ENCODE results near the gene SH3GLB2.

SH3GLB2 gene

GRCh38 chr9:129028192-129028966, at the start of gene SH3GLB2:
TSS of gene SH3GLB2 (minus strand) at chr9:129028331. CDS start at chr9:129028154, 177 bp downstream.
- peak; percentile 82 for DNase-seq

GRCh38 chr9:129077236-129077635, 49.1 kb upstream of the SH3GLB2 start:
- no peak for DNase-seq

- DNase-seq: no peak
Observed at GRCh38 chr9:129076640-129077037, 48.5 kb upstream of the SH3GLB2 start.

GRCh38 chr9:129075996-129076639, 48.0 kb upstream of the SH3GLB2 start:
- DNase-seq: no peak

GRCh38 chr9:129074106-129074505, 46.0 kb upstream of the SH3GLB2 start:
- no peak for DNase-seq

DNA sequence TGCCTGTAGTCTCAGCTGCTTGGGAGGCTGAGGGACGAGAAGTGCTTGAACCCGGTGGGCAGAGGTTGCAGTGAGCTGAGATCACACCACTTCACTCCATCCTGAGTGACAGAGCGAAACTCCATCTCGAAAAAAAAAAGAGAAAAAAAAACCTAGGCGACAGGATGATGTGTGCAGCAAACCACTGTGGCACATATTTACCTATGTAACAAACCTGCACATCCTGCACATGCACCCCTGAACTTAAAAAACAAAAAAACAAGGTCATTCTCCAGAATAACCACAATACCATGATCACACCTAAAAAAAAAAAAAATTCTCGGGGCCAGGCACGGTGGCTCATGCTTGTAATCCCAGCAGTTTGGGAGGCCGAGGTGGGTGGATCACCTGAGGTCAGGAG, 45.3 kb upstream of the SH3GLB2 start:
- no peak for DNase-seq

GRCh38 chr9:129072171-129072570, 44.0 kb upstream of the SH3GLB2 start:
- DNase-seq: no peak

DNA sequence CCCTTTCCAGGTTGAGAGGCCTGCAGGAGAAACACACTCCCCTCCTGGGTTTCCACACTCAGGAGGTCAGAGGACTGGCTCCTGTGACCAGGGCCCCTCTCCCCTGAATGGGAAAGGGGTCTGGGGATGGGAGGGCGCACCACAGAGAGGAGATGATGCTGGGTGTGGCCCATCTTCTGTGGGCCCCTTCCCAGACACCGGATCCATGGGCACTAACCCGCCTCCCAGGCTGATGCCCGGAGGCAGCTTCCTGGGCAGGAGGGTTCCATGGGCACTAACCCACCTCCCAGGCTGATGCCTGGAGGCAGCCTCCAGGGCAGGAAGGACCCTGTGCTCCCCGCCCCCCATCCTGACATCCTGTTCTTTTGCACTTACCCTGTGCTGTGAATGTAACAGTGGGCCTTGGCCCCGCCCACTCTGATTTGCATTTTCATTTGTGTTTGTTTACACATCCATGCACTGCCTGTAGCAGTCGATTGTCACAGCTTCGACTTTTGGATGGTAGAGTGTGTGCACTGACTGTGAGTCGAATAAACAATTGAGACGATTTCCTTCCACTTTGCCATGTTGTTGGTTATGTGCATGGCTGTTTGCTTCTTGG, 43.5 kb upstream of the SH3GLB2 start:
- no peak for DNase-seq

DNA sequence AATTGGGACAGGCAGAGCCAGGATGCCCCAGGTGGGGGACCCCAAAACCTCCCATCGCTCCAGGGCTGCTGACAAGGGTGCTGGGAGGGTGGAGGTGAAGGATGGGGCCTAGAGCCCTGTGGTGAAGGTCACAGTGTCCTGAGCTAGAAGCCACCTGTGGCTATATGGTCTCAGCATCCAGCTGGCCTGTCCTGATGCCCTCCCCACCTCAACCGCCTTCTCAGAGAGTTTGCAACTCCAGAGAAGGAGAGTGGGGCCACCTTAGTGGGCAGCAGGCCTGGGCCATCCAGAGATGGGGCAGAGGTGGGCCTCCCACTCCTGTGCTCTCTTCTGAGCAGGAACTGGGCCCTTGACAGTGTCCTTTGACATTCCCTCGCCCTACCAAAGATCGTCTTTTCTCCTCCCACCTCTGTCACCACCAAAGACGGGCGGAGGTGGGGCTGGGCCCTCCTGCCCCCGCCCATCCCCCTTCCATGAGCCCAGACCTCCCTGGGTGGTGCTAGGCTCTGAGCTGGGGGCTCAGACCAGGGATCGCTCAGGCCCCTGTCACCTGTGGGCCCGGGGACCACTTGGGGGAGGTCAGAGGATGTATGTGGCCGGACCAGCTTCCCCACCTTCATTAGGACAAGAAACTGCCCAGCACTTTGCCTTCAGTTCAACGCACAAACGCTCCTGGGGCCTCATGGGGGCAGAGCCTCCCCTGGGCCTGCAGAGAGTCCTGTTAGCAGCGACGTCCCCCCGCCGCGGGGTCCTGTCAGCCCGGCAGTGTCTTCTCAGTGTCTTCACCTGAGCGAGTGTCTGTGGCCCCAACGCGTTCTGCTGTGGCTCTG, 42.8 kb upstream of the SH3GLB2 start:
- no peak for DNase-seq

GRCh38 chr9:129069862-129070641, 41.9 kb upstream of the SH3GLB2 start:
- DNase-seq: no peak

GRCh38 chr9:129068990-129069861, 41.1 kb upstream of the SH3GLB2 start:
- DNase-seq: no peak

GRCh38 chr9:129068110-129068509, 40.0 kb upstream of the SH3GLB2 start:
- DNase-seq: no peak

DNA sequence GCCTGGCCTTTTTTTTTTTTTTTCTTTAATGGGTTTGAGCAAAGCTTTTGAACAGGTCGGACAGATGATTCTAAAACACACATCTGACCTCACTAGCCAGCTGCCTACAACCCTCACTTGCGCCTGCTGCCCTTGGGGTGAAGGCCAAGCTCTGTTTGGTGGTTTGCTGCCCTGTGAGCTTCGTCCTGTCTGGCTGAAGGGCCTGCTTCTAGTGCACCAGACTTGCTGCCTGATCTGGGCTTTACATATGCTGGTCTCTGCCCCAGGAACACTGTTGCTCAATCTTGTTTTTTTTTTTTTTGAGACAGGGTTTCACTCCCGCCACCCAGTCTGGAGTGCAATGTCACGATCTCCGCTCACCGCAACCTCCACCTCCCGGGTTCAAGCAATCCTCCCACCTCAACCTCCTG, 36.4 kb upstream of the SH3GLB2 start:
- no peak for DNase-seq

GRCh38 chr9:129063061-129063460, 34.9 kb upstream of the SH3GLB2 start:
- DNase-seq: no peak

DNA sequence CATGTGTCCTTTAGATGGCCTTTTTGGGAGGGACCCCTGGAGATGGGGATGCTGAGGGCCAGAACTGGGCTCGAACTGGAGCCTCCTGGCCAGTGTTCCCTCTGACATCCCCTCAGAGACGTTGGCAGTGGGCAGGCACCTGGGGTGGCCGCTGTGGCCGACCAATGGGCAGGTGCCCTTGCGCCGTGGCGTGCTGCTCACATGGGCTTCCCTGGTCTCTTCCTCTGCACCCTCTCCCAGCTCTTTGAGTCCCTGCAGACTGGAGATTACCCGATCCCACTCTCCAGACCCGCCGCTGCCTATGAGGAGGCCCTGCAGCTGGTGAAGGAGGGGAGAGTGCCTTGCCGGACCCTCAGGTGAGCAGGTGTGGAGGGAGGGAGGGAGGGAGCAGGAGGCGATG, 32.9 kb upstream of the SH3GLB2 start:
- no peak for DNase-seq

DNA sequence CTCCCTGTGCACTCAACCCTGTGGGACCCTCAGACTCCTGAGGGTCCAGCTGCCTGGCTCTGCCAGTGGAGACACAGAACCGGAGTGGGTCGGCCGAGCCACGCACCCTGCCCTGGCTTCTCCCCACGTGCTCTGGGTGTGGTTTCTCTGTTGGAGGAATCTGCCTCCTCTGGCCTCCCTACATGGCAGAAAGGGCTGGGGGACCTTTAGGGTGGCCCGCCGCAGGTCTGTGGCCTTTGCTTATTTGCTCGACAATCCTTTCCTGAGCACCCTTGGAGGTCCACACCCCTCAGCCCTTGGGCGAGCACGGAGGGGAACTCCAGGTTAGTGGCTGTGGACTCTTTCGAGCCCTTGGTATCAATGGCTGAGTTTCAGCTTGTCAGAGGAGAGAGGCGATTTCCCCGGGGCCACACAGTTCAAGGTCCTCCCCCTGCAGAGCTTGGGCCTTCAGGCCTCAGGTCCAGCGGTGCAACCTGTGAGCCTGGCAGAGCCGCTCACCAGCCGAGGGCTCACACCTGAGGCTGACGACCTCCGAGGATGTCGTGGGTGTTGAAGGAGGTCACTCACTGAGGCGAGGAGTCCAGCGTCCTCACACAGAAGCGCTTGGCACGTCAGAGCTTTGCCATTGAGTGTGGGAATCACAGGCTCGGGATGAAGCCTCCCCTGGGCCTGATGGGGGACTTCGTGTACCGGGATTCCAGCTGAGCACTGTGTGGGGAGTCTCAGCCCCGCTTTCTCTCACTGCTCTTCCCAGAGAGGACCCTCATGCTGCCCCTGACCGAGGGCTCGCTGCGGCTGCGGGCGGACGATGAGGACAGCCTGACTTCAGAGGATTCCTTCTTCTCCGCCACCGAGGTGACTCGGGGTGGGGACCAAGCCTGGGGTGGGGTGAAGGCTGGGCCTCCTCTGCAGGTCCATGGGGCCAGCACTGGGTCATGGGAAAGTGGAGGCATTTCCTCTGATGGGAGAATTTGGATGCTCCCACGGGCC, 32.0 kb upstream of the SH3GLB2 start:
- DNase-seq: no peak

- DNase-seq: no peak
Observed at GRCh38 chr9:129058965-129059795, 31.0 kb upstream of the SH3GLB2 start.

DNA sequence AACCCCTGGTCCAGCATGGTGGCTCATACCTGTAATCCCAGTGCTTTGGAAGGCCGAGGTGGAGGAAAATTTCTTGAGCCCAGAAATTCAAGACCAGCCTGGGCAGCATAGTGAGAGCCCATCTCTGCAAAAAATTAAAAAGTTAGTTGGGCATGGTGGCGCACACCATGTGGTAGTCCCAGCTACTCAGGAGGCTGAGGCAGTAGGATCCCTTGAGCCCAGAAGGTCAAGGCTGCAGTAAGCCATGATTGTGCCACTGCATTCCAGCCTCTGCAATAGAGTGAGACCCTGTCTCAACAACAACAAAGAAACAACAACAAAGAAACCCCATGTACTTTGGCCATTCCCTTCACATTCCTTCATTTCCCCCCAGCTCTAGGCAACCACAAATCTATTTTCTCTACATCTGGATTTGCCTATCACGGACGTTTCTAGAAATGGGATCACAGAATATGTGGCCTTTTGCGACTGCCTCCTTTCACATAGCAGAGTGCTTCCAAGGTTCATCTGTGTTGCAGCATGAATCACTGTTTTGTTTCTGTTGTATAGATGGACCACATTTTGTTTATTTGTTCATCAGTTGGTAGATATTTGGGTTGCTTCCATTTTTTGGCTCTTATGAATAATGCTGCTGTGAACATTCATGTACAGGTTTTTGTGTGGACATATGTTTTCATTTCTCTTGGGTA, 26.2 kb upstream of the SH3GLB2 start:
- no peak for DNase-seq

- DNase-seq: no peak
Observed at GRCh38 chr9:129053020-129053419, 24.9 kb upstream of the SH3GLB2 start.

Measured in NCI-H146 (cell line).